Caco-2 (cell line): ENCODE data around the gene TM4SF1. TPM values are rescaled to one million over a fixed set of nuclear protein-coding genes. Genes with fewer than 3 reads are reported as not detected.

ENCODE experiments used
- BruUV-seq: library from RNA; stranded (reverse); fragments of 400-500 nt; replicated peaks from 2 replicates; lab custom pipeline; 2021; lab: Mats Ljungman, UMichigan
- CTCF ChIA-PET: fragments of 300-600 bp; sonication (Branson Sonifier 250); formaldehyde crosslinking; loops from one replicate; lab custom pipeline; 2022; ENCODE audit warnings: antibody characterized with exemption; lab: Charles Lee
- POLR2A ChIA-PET: fragments of 300-600 bp; sonication (Branson Sonifier 250); formaldehyde crosslinking; loops from one replicate; lab custom pipeline; 2022; ENCODE audit warnings: antibody characterized with exemption; lab: Charles Lee
- DNase-seq, 2 experiments: peaks; one replicate each; pipeline versions ENCODE4 v3.0.0 to v3.0.0-alpha.2; 2020 to 2022
- H3K27me3 ChIP-seq: replicated peaks from 2 replicates; pipeline ENCODE4 v1.6.0; 2011; ENCODE audit warnings: low read length; ENCODE audit not compliant: control insufficient read depth, insufficient read depth
- H3K36me3 ChIP-seq: 2 replicates; pipeline ENCODE4 v1.5.1; 2011; ENCODE audit warnings: low read length; ENCODE audit not compliant: control insufficient read depth, insufficient read depth
- H3K4me1 ChIP-seq: fragments of 250-450 bp; sonication (Bioruptor Pico); 2 replicates; pipeline ENCODE4 v1.5.1; 2020; ENCODE audit warnings: mild to moderate bottlenecking
- H3K4me3 ChIP-seq: 2 replicates; pipeline ENCODE4 v1.5.1; 2011; ENCODE audit warnings: low read depth, mild to moderate bottlenecking, control low read depth, low read length
- H3K9me3 ChIP-seq: fragments of 250-450 bp; sonication (Bioruptor Pico); 2 replicates; pipeline ENCODE4 v1.5.1; 2020; ENCODE audit warnings: mild to moderate bottlenecking, moderate library complexity
- H3K27ac Mint-ChIP-seq: one replicate; pipeline ENCODE4 v1.8.0; 2022; ENCODE audit warnings: mixed read lengths; ENCODE audit not compliant: unreplicated experiment
- H3K27me3 Mint-ChIP-seq: one replicate; pipeline ENCODE4 v1.8.0; 2022; ENCODE audit warnings: mixed read lengths; ENCODE audit not compliant: insufficient read depth, unreplicated experiment
- H3K36me3 Mint-ChIP-seq: one replicate; pipeline ENCODE4 v1.8.0; 2022; ENCODE audit warnings: mild to moderate bottlenecking, mixed read lengths; ENCODE audit not compliant: insufficient read depth, unreplicated experiment
- H3K4me1 Mint-ChIP-seq: one replicate; pipeline ENCODE4 v1.8.0; 2022; ENCODE audit warnings: low read depth, mixed read lengths; ENCODE audit not compliant: unreplicated experiment
- H3K4me3 Mint-ChIP-seq: one replicate; pipeline ENCODE4 v1.8.0; 2022; ENCODE audit warnings: mild to moderate bottlenecking, moderate library complexity, mixed read lengths; ENCODE audit not compliant: unreplicated experiment
- H3K9me3 Mint-ChIP-seq: one replicate; pipeline ENCODE4 v1.8.0; 2022; ENCODE audit warnings: mixed read lengths; ENCODE audit not compliant: unreplicated experiment
- CTCF ChIP-seq, 2 experiments: fragments of 200-600 bp in 1 of 2; IDR thresholded peaks; 1 replicate in 1 of 2; 2 replicates in 1 of 2; pipeline versions ENCODE4 v1.5.1 to v1.8.0; 2011 to 2022; ENCODE audit warnings: antibody characterized with exemption in 1 of 2, control low read depth in 1 of 2, inconsistent platforms in 1 of 2, low read depth in 1 of 2, low read length in 1 of 2, mild to moderate bottlenecking in 1 of 2, moderate library complexity in 1 of 2; ENCODE audit not compliant: insufficient read depth in 1 of 2, severe bottlenecking in 1 of 2, unreplicated experiment in 1 of 2
- intact Hi-C: fragments of 100-400 bp; cut with micrococcal nuclease; formaldehyde crosslinking; loops from one replicate; pipeline ENCODE4 v1.10.0; 2022; ENCODE audit not compliant: unreplicated experiment
- total RNA-seq: library from RNA; stranded (reverse); gene quantifications from 2 replicates; pipeline ENCODE4 v1.2.3, GENCODE V29; 2022

TM4SF1 gene
- total RNA-seq, 1 experiment from 2014 or later = 49.2 TPM

- intact Hi-C loops = no loop called here
- TF ChIP-seq CTCF (IDR thresholded peaks at IDR 0.05; ENCODE audit: insufficient read depth in 1 of 2, low read depth in 1 of 2, low read length in 1 of 2, severe bottlenecking in 1 of 2, unreplicated experiment in 1 of 2) = no peak
- no peaks in the 10 kb centered on the region for H3K9me3 Mint-ChIP-seq
These were observed 55.8 kb downstream of the TM4SF1 start for GRCh38 chr3:149321640-149322039.

GRCh38 chr3:149321136-149321535 lies 56.3 kb downstream of the TM4SF1 start:
- TF ChIP-seq CTCF (IDR thresholded peaks at IDR 0.05; ENCODE audit: insufficient read depth in 1 of 2, low read depth in 1 of 2, low read length in 1 of 2, severe bottlenecking in 1 of 2, unreplicated experiment in 1 of 2) = no peak
- Histone ChIP-seq H3K36me3 (no peaks in the 10 kb centered on the region), H3K4me3 (no peak overlapping the region), H3K4me1 (peaks cover 12% of the 10 kb centered on the region), H3K9me3 (no peaks in the 10 kb centered on the region), H3K27me3 (no peaks in the 10 kb centered on the region)
- Mint-ChIP-seq H3K4me1 (peaks cover 11% of the 10 kb centered on the region), H3K27ac (no peak overlapping the region), H3K27me3 (no peaks in the 10 kb centered on the region), H3K4me3 (no peak overlapping the region), H3K9me3 (no peaks in the 10 kb centered on the region), H3K36me3 (no peaks in the 10 kb centered on the region)
- intact Hi-C loops = no loop called here
- BruUV-seq = no TSS peak
- no peak for DNase-seq
- ChIA-PET CTCF (no interaction called here), POLR2A (no interaction called here)

More at GRCh38 chr3:149321640-149322039, 55.8 kb downstream of the TM4SF1 start:
- CTCF ChIA-PET = no interaction called here
- peaks cover 7% of the 10 kb centered on the region for H3K4me1 ChIP-seq
- no TSS peak for BruUV-seq
- Mint-ChIP-seq H3K27ac (no peak overlapping the region), H3K27me3 (no peaks in the 10 kb centered on the region), H3K4me1 (peaks cover 6% of the 10 kb centered on the region), H3K36me3 (no peaks in the 10 kb centered on the region), H3K4me3 (no peak overlapping the region)
- POLR2A ChIA-PET = no interaction called here
- H3K36me3 ChIP-seq = no peaks in the 10 kb centered on the region
- DNase-seq = no peak
- H3K4me3 ChIP-seq = no peak overlapping the region
- no peaks in the 10 kb centered on the region for H3K27me3 ChIP-seq
- H3K9me3 ChIP-seq = no peaks in the 10 kb centered on the region

GRCh38 chr3:149319750-149320149 lies 57.7 kb downstream of the TM4SF1 start:
- Mint-ChIP-seq H3K27ac (no peak overlapping the region), H3K27me3 (no peaks in the 10 kb centered on the region), H3K4me3 (no peak overlapping the region), H3K36me3 (no peaks in the 10 kb centered on the region), H3K9me3 (no peaks in the 10 kb centered on the region), H3K4me1 (peaks cover 22% of the 10 kb centered on the region)
- Histone ChIP-seq H3K4me1 (peaks cover 25% of the 10 kb centered on the region), H3K4me3 (no peak overlapping the region), H3K36me3 (no peaks in the 10 kb centered on the region), H3K27me3 (no peaks in the 10 kb centered on the region), H3K9me3 (no peaks in the 10 kb centered on the region)
- no peak for DNase-seq
- intact Hi-C loops = no loop called here
- ChIA-PET CTCF (no interaction called here), POLR2A (no interaction called here)
- TF ChIP-seq CTCF (IDR thresholded peaks at IDR 0.05; ENCODE audit: insufficient read depth in 1 of 2, low read depth in 1 of 2, low read length in 1 of 2, severe bottlenecking in 1 of 2, unreplicated experiment in 1 of 2) = no peak
- BruUV-seq = no TSS peak

Other genes starting within 250 kb of the TM4SF1 start
- gene HPS3, start 248.0 kb downstream of the TM4SF1 start, total RNA-seq = 19.4 and 20.9 TPM in 2 replicates
- 5.0 and 6.8 TPM in 2 replicates for gene CP, start 155.8 kb downstream of the TM4SF1 start, total RNA-seq
- gene TM4SF18, start 44.0 kb downstream of the TM4SF1 start, total RNA-seq = not detected in 2 replicates
- 1.9 and 2.7 TPM in 2 replicates for gene TM4SF4, start 97.0 kb upstream of the TM4SF1 start, total RNA-seq